T-helper 2 cell (primary cell): ENCODE measurements around the gene NTRK3.

Experiments used
- DNase-seq, 5 experiments: peaks; one replicate each; pipeline versions ENCODE4 v3.0.0 to v3.0.0-alpha.2; 2012 to 2022

NTRK3 gene

GRCh38 chr15:88118035-88118434 is 138.5 kb downstream of the NTRK3 start:
- DNase-seq, result no peak

DNA sequence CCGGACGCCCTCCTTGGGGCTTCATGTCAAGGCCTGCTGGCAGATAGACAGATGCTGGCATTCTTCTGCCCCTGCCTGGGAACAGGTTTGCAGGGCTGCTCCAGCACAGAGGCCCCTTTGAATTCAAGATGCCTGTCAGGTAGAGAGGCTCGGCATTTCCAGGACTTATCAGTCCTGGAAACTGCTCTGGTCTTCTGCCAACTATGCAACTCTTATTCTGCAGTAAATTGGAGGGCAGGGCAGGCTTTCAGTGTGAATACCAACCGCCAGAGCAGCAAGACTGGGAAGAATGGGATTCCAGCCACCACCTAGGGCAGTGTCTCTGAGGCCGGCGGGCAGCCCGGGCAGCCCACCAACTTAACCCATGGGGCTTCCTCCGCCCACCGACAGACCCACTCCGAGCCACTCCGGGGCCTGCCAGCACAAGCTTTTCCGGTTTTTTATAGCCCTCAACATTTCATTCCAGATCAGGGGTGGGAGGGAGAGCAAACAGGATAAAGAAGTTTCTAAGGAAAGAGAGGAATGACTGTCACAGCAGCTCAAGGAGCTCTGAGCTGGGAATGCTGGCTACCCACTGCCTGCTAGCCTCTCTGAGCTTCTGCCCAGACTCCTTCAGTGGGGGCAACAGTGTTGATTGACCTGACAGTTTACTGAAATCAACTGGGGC is 140.9 kb downstream of the NTRK3 start:
- DNase-seq, result no peak

DNA sequence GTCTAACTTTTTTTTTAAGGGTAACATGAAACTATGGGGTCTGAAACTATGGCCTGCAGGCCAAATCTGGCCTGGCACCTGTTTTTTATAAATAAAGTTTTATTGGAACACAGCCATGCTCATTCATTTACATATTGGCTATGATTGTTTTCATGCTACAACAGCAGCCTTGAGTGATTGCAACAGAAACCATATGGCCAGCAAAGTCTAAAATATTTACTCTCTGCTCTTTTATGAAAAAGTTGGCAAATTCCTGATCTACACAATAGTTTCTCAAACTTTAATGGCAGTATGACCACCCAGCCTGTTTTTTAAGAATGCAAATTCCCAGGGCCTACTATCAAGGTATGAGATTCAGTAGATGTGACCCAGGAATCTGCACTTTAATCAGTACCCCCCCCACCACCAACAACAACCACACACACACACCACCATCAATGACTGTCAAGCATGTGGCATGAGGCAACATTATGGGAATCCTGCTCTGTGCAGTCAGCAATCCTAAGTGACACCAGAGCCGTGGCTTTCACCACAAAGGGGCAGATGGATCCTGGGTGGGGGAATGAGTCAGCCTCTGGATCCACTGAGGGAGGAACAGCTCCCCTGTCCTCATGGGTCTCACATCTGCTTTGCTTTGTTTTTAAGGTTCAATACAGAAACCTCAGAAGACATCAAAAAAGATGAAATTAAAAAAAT is 142.8 kb downstream of the NTRK3 start:
- DNase-seq, result no peak

GRCh38 chr15:88108991-88109390 is 147.5 kb downstream of the NTRK3 start:
- DNase-seq, result no peak

DNA sequence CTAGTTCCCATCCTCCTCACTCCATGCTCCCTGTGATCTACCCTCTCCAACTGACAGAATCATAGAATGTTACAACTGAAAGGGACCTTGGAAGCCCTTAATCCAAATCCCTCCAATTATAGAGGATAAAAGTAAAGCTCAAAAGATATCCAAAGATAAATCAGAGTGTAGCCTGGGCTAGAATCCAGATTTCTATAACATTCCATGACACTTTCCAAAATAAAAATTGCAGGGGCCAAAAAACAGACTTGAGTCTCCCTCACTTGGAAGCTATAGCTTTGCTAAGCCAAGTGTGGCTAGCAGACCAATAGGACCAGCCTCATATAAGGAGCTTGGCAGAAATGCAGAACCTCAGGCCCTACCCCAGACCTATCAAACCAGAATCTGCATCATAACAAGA is 148.1 kb downstream of the NTRK3 start:
- no peak for DNase-seq

GRCh38 chr15:88106074-88106473 is 150.5 kb downstream of the NTRK3 start:
- DNase-seq, result no peak

DNA sequence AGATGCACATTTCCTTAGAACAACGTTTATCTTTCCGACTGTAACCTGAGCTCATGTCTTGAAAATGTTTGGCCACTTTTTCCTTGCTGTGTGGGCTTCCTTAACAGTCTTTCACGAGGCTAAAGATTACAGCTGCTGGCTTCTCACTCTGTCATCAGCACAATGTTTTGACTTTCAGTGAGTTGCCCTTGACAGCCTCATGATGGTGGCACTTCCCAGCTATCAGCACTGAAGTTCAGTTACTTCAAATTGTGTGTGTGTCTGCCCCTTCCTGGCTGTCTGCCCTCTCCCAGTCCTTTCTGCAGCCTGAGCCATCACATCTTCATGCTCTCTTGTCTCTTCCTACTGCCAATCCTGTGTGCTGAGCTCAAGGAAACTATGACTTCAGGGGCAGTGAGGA is 152.2 kb downstream of the NTRK3 start:
- DNase-seq, result no peak

DNA sequence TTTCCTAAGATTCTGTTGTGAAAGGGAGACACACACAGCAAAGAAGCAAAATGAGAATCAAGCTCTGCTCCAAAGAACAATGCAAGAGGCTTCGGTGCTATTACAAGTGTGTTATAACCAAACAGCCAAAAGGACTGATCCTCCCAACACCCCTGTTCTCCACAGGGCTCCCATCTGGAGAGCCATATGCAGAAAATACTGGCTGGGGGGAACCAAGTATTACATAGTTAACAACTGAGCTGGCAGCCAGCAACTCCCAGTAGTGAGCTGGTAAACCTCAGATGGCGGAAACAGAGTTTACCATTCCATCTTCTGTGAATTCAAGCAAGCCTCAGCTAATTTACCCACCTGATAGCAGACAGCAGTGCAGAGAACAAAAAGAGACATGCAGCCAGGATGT is 156.4 kb downstream of the NTRK3 start:
- no peak for DNase-seq

DNA sequence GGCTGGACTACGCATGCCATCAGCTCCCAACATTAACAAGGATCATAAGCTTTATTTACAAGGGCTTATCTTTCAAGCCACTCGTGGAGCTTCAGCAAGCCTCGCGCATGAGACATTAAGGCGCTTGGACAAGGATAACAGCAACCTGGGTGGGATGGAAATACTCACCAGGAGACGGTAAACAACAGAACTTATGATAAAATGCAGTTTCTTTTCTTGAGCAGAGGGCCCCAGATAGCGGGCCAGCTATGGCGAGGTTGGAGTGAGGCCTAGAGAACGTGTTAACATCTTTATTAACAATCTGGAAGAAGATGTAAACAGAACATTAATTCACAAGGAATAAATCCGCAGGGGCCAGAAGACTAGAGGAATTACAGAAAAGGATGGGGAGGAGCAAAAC is 158.2 kb downstream of the NTRK3 start:
- DNase-seq, result no peak

- no peak for DNase-seq
Observed at GRCh38 chr15:88091444-88092016, 165.0 kb downstream of the NTRK3 start.

DNA sequence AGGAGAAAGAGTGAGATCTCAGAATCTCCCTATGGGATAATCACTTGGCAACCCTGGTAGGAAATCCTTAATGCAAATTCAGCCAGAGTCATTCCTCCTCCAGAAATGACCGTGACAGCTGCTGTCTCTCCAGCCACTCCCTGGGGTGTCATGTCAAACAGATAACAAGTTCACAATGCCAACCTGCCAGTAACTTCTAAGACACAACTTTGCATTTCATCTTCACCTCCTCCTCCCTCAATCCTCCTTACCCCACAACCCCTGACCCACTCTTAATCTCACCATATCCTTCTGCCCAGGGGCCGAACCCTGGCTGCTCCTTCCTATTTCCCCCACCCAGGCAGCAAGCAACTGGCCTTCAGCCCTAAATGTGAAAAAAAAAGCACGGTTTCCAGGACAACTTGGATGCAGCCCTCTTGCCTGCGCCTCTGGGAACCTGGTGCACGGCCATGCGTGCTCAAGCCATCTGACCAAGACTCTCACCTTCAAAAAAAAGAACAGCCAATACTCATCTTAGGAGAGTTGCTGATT is 166.0 kb downstream of the NTRK3 start:
- DNase-seq, result no peak

GRCh38 chr15:88089731-88090130 is 166.8 kb downstream of the NTRK3 start:
- DNase-seq, result no peak

DNA sequence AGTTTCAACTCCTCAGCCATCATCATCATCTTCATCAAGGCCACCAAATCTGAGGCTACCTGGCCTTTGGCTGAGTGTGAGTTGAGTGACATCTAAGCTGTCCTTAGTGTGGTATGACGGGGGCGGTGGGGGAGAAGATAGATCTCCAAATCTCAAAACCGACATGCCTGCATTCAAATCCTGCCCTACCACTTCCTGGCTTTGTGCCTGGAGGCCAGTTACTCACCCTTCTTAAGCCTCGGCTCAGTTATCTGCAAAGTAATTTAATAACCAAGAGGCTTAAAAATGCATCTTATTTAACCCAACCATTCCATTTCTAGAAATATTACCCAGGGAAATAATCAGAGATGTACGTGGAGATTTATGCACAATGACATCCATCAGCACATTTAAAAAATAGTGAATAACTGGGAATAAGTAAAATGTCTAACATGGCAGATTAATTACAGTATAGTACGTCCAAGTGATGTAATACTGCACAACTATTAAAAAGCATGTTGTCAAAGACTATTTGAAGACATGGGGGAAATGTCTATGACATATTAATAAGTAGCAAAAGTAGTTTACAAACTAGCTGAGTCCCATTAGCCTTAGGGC is 167.4 kb downstream of the NTRK3 start:
- DNase-seq, result no peak

DNA sequence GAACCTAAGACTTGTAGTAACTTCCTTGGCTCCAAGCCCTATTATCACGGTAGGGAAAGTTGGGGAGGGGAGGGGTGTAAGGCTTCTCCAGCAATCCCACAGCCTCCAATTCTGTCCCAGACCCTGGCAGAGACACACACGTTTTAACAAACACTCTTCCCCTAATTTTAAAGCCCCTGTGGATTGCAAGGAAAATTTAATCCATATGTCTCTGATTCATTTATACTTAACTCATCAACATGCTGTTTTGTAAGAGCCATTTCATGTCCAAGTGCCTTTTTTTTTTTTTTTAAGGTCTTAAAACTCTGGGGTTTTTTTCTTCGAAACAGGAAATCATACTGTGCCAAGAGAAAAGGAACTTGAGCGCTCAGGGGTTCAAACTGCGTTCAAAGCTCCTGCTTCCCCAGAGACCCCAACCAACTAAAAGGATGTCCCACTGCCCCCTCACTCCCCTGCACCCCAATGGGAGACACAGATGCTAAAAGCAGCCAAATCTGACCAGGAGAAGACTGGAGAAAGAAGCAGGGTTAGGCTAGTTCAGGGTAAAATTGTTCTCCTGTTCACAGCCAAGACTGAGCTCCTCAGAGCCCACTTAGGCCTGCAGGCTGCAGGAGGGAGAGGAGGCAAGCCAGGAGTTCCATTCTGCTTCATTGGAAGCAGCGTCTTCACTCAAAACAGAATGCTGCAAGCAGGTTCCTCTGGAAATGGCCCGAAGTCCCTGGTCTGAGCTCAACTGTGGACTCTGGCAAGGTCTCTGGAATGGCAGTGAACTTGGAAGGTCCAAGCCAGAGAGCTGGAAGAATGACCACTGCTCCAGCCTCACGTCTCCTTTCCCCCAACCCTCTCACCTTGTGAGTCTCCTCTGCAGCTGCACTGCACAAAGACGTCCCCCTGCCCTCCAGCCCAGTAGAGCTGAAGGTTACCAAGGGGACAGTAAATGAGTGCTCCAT is 172.5 kb downstream of the NTRK3 start:
- DNase-seq, result no peak

DNA sequence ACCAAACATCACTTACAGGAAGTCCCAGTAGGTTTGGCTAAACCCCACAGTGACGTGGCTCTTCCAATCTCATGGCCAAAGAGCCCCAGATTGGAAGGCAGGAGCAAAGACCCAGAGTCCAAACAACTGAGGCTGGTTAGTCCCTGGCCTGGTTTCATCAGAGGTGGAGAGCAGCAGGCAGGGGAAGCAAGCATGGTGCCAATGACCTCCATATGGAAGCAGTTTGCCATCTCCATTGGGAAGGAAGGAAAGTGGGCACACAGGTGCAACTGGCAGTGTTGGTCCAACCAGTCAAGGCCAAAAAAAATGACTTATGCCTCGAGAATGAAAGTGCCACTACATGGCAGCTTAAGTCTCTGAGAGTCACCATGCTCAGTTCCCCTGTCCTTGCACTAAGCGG is 175.9 kb downstream of the NTRK3 start:
- DNase-seq, result no peak

GRCh38 chr15:88077296-88078020 is 179.1 kb downstream of the NTRK3 start:
- DNase-seq, result no peak

DNA sequence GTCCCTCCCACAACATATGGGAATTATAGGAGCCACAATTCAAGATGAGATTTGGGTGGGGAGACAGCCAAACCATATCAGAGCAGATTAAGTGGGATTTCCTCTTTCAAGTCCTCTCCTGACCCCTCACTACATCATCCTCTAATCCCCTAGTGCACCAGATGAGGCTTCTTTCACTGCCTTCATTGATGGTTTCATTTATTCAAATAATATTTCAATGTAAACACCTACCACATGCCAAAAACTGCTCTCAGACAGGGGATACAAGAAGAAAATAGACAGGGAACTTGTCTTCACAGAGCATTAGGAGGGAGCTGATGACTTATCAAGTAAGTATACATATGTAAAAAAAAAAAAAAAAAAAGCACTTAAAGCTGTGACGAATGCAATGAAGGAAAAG is 180.2 kb downstream of the NTRK3 start:
- DNase-seq, result no peak

- DNase-seq, result no peak
Observed at GRCh38 chr15:88075102-88075501, 181.4 kb downstream of the NTRK3 start.

DNA sequence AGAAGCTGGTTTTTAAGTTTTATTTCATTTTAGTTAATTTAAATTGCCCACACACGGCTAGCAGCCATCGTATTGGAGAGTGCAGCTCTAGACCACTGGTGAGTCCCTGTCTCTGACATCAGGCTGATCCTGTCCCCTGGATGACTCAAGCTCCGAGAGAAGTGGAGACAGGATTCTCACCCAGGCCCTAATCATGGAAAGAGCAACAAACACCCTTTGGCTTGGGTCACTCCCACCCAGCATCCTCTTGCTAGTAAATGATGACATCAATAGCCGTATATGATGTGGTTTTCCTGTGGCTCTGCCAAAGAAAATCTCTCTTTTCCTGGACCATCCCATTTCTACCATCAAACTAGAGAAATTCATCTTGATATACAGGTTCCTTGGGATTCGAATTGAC is 182.2 kb downstream of the NTRK3 start:
- DNase-seq, result no peak

DNA sequence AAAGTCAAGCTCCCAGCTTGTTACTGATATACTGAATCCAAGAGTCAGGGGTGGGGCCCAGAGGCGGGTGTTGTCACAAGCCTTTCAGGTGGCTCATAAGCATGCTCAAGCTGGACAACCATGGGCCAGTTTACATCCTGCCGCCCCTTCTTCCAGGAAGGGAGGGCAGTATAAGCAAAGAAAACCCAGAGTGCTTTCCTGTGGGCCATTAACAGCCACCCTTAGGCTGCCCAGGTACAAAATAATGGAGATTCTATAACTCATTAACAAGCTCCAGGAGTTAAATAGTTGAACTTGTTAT is 183.2 kb downstream of the NTRK3 start:
- no peak for DNase-seq

- DNase-seq, result no peak
Observed at GRCh38 chr15:88072598-88073390, 183.7 kb downstream of the NTRK3 start.
